OCI-LY3 (cell line): ENCODE measurements around the gene SWAP70.

Experiments used
- H2AFZ ChIP-seq: fragments of 200-600, 300-600 bp; shearing (Covaris generic); 2 replicates; pipeline ENCODE4 v1.6.0; 2014; ENCODE audit warnings: antibody characterized with exemption, low read depth, low read length
- H3K27ac ChIP-seq: fragments of 200-600, 300-600 bp; sonication (generic); 2 replicates; pipeline ENCODE4 v1.5.1; 2014; ENCODE audit warnings: mild to moderate bottlenecking, low read length, moderate library complexity, mixed read lengths
- H3K27me3 ChIP-seq: fragments of 200-600, 300-600 bp; sonication (generic); 2 replicates; pipeline ENCODE4 v1.6.1; 2014; ENCODE audit warnings: low read depth, low read length, mixed read lengths
- H3K36me3 ChIP-seq: fragments of 200-600, 300-600 bp; sonication (generic); replicated peaks from 2 replicates; pipeline ENCODE3; 2014; ENCODE audit warnings: low read depth, low read length, mixed read lengths
- H3K4me1 ChIP-seq: fragments of 300-600, 200-600 bp; sonication (generic); 2 replicates; pipeline ENCODE4 v1.6.1; 2014; ENCODE audit warnings: low read length, mixed read lengths
- H3K4me2 ChIP-seq: fragments of 200-600, 300-600 bp; sonication (generic); 2 replicates; pipeline ENCODE4 v1.6.1; 2014; ENCODE audit warnings: low read length, mixed read lengths
- H3K4me3 ChIP-seq: fragments of 300-600, 200-600 bp; sonication (generic); 2 replicates; pipeline ENCODE4 v1.5.1; 2014; ENCODE audit warnings: antibody characterized with exemption, mild to moderate bottlenecking, low read length, moderate library complexity
- H3K79me2 ChIP-seq: fragments of 300-600, 200-600 bp; shearing (Covaris generic); 2 replicates; pipeline ENCODE4 v1.6.1; 2014; ENCODE audit warnings: mild to moderate bottlenecking, low read length, mixed read lengths
- H3K9ac ChIP-seq: fragments of 300-600, 200-600 bp; shearing (Covaris generic); 2 replicates; pipeline ENCODE4 v1.6.0; 2014; ENCODE audit warnings: mild to moderate bottlenecking, low read length, moderate library complexity
- H3K9me3 ChIP-seq: fragments of 200-600, 300-600 bp; shearing (Covaris generic); 2 replicates; pipeline ENCODE4 v1.6.1; 2014; ENCODE audit warnings: low read length, mixed read lengths; ENCODE audit not compliant: insufficient read depth
- H4K20me1 ChIP-seq: fragments of 200-600, 300-600 bp; sonication (generic); 2 replicates; pipeline ENCODE4 v1.6.1; 2016; ENCODE audit warnings: low read length, mixed read lengths; ENCODE audit not compliant: insufficient read depth
- EZH2phosphoT487 ChIP-seq: fragments of 200-600 bp; shearing (Covaris generic); IDR thresholded peaks from 2 replicates; pipeline ENCODE4 v1.6.1; 2018; ENCODE audit warnings: antibody characterized with exemption, mixed run types, low read depth
- TF ChIP-seq, protein P1 (sequence below): fragments of 200-600, 300-600 bp; sonication (generic); IDR thresholded peaks from 2 replicates; pipeline ENCODE4 v1.5.1; 2014; ENCODE audit warnings: antibody characterized with exemption, low read length, low read depth

SWAP70 gene

DNA sequence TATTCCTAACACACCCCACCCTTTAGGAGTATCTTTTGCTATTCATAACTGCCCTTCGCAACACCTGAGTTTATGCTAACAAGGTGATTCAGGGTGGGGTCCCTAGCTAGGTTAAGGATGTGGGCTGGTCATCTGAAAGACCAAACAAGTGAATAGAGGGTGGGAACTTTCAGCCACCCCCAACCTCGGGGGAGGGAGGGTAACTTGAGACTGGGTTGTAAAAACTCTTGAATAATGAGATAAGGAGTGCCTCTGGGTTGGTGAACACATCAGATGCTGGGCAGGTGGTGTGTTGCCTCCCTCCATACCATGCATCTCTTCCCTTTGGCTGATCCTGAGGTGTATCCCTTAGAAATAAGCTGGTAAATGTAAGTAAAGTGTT, 111.5 kb downstream of the SWAP70 start:
- Histone ChIP-seq H3K27ac (no peak overlapping the region), H3K9me3 (no peaks in the 10 kb centered on the region), H3K9ac (no peak overlapping the region), H3K4me1 (no peaks in the 10 kb centered on the region), H3K27me3 (no peaks in the 10 kb centered on the region), H3K79me2 (peaks cover 6% of the 10 kb centered on the region; the same call in 1 of the 2 replicates), H3K36me3 (peaks cover 6% of the 10 kb centered on the region), H3K4me3 (no peak overlapping the region), H2AFZ (no peak overlapping the region), H4K20me1 (no peaks in the 10 kb centered on the region; the same call in 1 of the 2 replicates), H3K4me2 (no peak overlapping the region)
- no peak for TF ChIP-seq EZH2phosphoT487
- TF ChIP-seq, protein P1, sequence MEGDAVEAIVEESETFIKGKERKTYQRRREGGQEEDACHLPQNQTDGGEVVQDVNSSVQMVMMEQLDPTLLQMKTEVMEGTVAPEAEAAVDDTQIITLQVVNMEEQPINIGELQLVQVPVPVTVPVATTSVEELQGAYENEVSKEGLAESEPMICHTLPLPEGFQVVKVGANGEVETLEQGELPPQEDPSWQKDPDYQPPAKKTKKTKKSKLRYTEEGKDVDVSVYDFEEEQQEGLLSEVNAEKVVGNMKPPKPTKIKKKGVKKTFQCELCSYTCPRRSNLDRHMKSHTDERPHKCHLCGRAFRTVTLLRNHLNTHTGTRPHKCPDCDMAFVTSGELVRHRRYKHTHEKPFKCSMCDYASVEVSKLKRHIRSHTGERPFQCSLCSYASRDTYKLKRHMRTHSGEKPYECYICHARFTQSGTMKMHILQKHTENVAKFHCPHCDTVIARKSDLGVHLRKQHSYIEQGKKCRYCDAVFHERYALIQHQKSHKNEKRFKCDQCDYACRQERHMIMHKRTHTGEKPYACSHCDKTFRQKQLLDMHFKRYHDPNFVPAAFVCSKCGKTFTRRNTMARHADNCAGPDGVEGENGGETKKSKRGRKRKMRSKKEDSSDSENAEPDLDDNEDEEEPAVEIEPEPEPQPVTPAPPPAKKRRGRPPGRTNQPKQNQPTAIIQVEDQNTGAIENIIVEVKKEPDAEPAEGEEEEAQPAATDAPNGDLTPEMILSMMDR = no peak

DNA sequence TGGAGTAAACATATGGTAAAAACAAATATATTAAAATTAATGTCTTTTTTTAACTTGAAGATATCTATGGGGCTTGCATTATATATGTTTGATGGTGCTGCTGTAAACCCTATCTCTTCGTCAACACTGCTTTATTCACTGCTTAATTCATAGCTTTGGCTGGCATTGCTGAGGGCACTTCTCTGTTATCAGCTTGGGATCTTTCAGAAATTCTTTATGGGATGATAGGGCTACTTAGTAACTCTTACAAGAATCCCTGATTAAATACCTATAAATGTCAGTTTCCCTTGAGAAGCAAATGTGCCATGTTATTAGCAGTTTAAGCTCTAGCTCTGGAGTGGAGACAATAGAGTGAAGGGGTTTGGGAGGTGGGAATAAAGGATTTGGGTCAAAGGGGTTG, 112.3 kb downstream of the SWAP70 start:
- Histone ChIP-seq H3K9ac (no peak overlapping the region), H4K20me1 (no peaks in the 10 kb centered on the region; the same call in 1 of the 2 replicates), H3K27ac (no peak overlapping the region), H3K4me1 (no peaks in the 10 kb centered on the region), H3K27me3 (no peaks in the 10 kb centered on the region), H3K4me3 (no peak overlapping the region), H3K9me3 (no peaks in the 10 kb centered on the region), H3K36me3 (peaks cover 6% of the 10 kb centered on the region), H2AFZ (no peak overlapping the region), H3K4me2 (no peak overlapping the region), H3K79me2 (peaks cover 6% of the 10 kb centered on the region; the same call in 1 of the 2 replicates)
- TF ChIP-seq, protein P1 = no peak
- TF ChIP-seq EZH2phosphoT487 = no peak

DNA sequence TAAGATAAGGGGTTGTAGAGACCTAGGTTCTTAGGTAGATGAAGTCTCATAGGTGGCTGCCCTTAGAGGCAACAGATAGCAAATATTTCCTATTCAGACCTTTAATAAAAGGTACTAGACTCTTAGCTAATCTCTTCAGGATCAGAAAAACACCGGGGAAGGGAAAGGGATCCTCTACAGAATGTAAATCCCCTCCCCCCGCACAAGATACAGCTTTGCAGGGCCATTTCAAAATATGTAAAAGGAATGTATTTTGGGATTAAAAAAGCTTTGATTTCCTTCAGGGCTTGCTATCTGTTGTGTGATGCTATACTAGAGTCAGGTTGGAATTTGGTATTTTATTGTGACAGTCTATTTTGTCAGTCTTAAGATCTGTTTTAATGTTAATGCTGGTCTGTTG, 113.2 kb downstream of the SWAP70 start:
- H3K79me2 ChIP-seq = peaks cover 6% of the 10 kb centered on the region; the same call in 1 of the 2 replicates
- no peaks in the 10 kb centered on the region for H3K27me3 ChIP-seq
- peaks cover 6% of the 10 kb centered on the region for H3K36me3 ChIP-seq
- H3K27ac ChIP-seq = no peak overlapping the region
- H3K4me3 ChIP-seq = no peak overlapping the region
- no peaks in the 10 kb centered on the region for H3K9me3 ChIP-seq
- no peaks in the 10 kb centered on the region for H3K4me1 ChIP-seq
- H3K9ac ChIP-seq = no peak overlapping the region
- H3K4me2 ChIP-seq = no peak overlapping the region
- TF ChIP-seq EZH2phosphoT487 = no peak
- TF ChIP-seq, protein P1 = no peak
- H2AFZ ChIP-seq = no peak overlapping the region
- H4K20me1 ChIP-seq = no peaks in the 10 kb centered on the region; the same call in 1 of the 2 replicates

DNA sequence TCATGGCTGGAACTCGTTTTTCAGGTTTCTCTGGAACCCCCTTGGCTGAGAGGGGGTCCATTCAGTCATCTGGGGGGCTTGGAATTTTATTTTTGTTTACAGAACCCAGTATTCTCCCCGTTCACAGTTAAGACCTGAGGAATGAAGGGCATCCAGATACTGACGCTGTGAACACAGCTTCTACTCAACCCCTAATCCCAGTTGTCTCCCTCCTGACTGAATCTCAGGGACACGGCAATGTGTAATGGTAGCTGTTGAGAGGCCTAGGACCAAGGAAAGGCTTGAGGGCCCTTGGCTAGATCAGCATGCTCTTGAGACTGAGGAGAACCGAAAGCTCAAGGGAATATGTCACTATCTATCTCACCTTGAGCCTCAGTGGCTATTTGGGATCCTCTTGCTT, 113.6 kb downstream of the SWAP70 start:
- Histone ChIP-seq H3K79me2 (peaks cover 6% of the 10 kb centered on the region; the same call in 1 of the 2 replicates), H3K9me3 (no peaks in the 10 kb centered on the region), H2AFZ (no peak overlapping the region), H3K27me3 (no peaks in the 10 kb centered on the region), H3K36me3 (peaks cover 6% of the 10 kb centered on the region), H3K9ac (no peak overlapping the region), H3K27ac (no peak overlapping the region), H3K4me1 (no peaks in the 10 kb centered on the region), H3K4me2 (no peak overlapping the region), H3K4me3 (no peak overlapping the region), H4K20me1 (no peaks in the 10 kb centered on the region; the same call in 1 of the 2 replicates)
- TF ChIP-seq, protein P1 = no peak
- no peak for TF ChIP-seq EZH2phosphoT487
